ENCODE measurements around the gene PPP1R9B.

DNA sequence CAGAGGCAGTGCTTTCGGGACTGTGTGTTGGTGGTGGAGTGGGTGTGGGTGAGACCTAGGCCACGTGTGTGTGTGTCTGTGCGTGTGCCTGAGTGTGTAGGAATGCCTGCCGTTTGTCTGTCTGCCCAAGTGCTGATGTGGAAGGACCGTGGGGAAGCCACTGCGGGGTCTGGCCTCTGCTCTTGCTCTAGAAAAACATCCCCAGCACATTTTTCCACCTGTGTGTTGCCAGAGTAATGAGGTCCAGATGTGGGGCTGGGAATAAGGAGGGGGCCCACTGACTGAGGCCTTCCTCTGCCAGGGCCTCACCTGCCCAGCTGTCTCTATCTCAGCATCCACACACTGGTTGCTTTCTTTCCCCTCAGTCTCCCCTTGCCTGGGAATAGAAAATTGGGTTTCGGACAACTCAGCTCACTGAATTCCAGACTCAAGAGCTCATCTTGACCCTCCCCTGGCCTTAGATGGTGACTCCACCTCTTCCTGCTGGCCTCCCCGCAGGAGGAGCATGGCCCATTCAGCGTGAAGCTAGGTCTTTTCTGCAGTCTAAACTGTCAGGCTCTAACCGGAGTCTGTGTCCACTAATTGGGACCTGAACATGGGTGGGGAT lies 23.0 kb upstream of the PPP1R9B start:
- no peak for TF ChIP-seq POLR2AphosphoS5 (IDR thresholded peaks at IDR 0.05; ENCODE audit: borderline replicate concordance, low read depth, low read length)
- no peak for TF ChIP-seq EZH2 (IDR thresholded peaks at IDR 0.05)
- TF ChIP-seq FOXP2 (optimal IDR thresholded peaks at IDR 0.05; ENCODE audit: control extremely low read depth, extremely low read length, insufficient read depth) = no peak
